SU-DHL-6 (cell line): Measurements from ENCODE around the gene UNC5A.

Experiments used
- H2AFZ ChIP-seq: fragments of 200-600 bp; sonication (generic); 2 replicates; pipeline ENCODE4 v1.6.1; 2014; ENCODE audit warnings: low read depth, mild to moderate bottlenecking, moderate library complexity, mixed read lengths, antibody characterized with exemption, low read length; ENCODE audit not compliant: severe bottlenecking
- H3F3A ChIP-seq: fragments of 200-600 bp; shearing (Covaris generic); 2 replicates; pipeline ENCODE4 v1.6.0; 2016; ENCODE audit warnings: antibody characterized with exemption, mild to moderate bottlenecking; ENCODE audit not compliant: insufficient read depth
- H3K27ac ChIP-seq: fragments of 200-600 bp; sonication (generic); 2 replicates; pipeline ENCODE4 v1.5.1; 2016; ENCODE audit warnings: low read depth, mild to moderate bottlenecking, low read length, moderate library complexity, mixed read lengths
- H3K27me3 ChIP-seq: fragments of 200-600 bp; sonication (generic), shearing (Covaris generic); 2 replicates; pipeline ENCODE4 v1.6.0; 2014; ENCODE audit warnings: mild to moderate bottlenecking, low read length
- H3K36me3 ChIP-seq: fragments of 200-600 bp; sonication (generic); 2 replicates; pipeline ENCODE4 v1.6.1; 2014; ENCODE audit warnings: mild to moderate bottlenecking, low read length, mixed read lengths
- H3K4me2 ChIP-seq: fragments of 300-600, 200-600 bp; shearing (Covaris generic), sonication (generic); 2 replicates; pipeline ENCODE4 v1.6.0; 2014; ENCODE audit warnings: low read length, low read depth, mild to moderate bottlenecking; ENCODE audit not compliant: poor library complexity, severe bottlenecking
- H3K4me3 ChIP-seq: fragments of 200-600 bp; sonication (generic); 2 replicates; pipeline ENCODE4 v1.5.1; 2014; ENCODE audit warnings: antibody characterized with exemption, low read length, mild to moderate bottlenecking, mixed read lengths; ENCODE audit not compliant: insufficient read depth, poor library complexity, severe bottlenecking
- H3K79me2 ChIP-seq: fragments of 200-600 bp; sonication (generic); 2 replicates; pipeline ENCODE4 v1.6.1; 2014; ENCODE audit warnings: mild to moderate bottlenecking, low read length, moderate library complexity; ENCODE audit not compliant: insufficient read depth
- H3K9ac ChIP-seq: fragments of 200-600 bp; sonication (generic); 2 replicates; pipeline ENCODE4 v1.7.0; 2014; ENCODE audit warnings: mild to moderate bottlenecking, low read length
- H3K9me2 ChIP-seq: fragments of 200-600 bp; sonication (generic); replicated peaks from 2 replicates; pipeline ENCODE4 v1.6.1; 2014; ENCODE audit warnings: low read length; ENCODE audit not compliant: insufficient read depth
- H3K9me3 ChIP-seq: fragments of 200-600 bp; sonication (generic); 2 replicates; pipeline ENCODE4 v1.6.1; 2014; ENCODE audit warnings: low read length, mixed read lengths; ENCODE audit not compliant: insufficient read depth
- H4K20me1 ChIP-seq: fragments of 200-600 bp; sonication (generic); 2 replicates; pipeline ENCODE4 v1.6.1; 2014; ENCODE audit warnings: low read depth, mild to moderate bottlenecking, antibody characterized with exemption, low read length, moderate library complexity, mixed read lengths
- CTCF ChIP-seq: fragments of 200-600 bp; sonication (generic); IDR thresholded peaks from one replicate; pipeline ENCODE4 v1.5.1; 2017; ENCODE audit warnings: antibody characterized with exemption, mild to moderate bottlenecking, low read length, moderate library complexity; ENCODE audit not compliant: insufficient read depth, poor library complexity, severe bottlenecking
- EZH2phosphoT487 ChIP-seq: fragments of 200-600 bp; sonication (generic), shearing (Covaris generic); conservative IDR thresholded peaks from 2 replicates; pipeline ENCODE4 v1.6.1; 2018; ENCODE audit warnings: mild to moderate bottlenecking, antibody characterized with exemption, low read length, moderate library complexity, mixed read lengths

Gene UNC5A

DNA sequence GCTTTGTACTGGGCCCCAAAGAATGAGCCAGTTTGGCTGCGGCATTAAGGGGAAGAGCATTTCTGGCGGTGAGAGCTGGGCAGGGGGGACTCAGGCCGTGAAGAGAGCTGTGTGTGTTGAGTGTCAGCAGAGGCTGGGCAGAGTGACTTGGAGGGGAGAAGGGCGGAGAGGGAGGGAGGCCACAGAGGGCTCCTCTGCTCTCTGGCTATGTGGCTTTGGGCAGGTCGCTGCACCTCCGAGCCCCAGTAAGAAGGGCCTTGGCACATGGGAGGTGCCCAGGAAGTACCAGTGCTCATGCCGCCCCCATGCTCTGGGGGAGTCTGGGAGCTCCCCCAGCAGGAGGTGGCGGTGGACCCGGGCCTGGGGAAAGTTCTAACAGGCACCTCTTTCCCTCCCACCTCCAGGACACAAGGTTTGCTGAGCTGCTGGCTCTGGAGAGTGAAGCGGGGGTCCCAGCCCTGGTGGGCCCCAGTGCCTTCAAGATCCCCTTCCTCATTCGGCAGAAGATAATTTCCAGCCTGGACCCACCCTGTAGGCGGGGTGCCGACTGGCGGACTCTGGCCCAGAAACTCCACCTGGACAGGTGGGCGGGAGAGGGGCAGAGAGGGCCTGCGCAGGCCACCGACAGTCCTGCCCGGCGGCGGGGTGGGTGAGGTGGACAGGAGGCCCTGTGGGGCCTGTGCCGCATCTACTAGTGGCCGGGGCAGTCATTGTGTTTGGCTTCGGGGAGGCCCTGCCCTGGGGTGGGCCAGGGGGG, 68.7 kb downstream of the UNC5A start:
- H3K9ac ChIP-seq: no peak overlapping the region
- no peaks in the 10 kb centered on the region for H3K9me3 ChIP-seq
- H3F3A ChIP-seq: no peaks in the 10 kb centered on the region
- H2AFZ ChIP-seq: no peak overlapping the region
- TF ChIP-seq CTCF (no peak), EZH2phosphoT487 (no peak)
- H3K27ac ChIP-seq: no peak overlapping the region
- no peaks in the 10 kb centered on the region for H4K20me1 ChIP-seq
- H3K36me3 ChIP-seq: no peaks in the 10 kb centered on the region
- no peaks in the 10 kb centered on the region for H3K27me3 ChIP-seq
- no peaks in the 10 kb centered on the region for H3K79me2 ChIP-seq
- H3K4me3 ChIP-seq: no peak overlapping the region
- no peaks in the 10 kb centered on the region for H3K9me2 ChIP-seq
- no peak overlapping the region for H3K4me2 ChIP-seq

DNA sequence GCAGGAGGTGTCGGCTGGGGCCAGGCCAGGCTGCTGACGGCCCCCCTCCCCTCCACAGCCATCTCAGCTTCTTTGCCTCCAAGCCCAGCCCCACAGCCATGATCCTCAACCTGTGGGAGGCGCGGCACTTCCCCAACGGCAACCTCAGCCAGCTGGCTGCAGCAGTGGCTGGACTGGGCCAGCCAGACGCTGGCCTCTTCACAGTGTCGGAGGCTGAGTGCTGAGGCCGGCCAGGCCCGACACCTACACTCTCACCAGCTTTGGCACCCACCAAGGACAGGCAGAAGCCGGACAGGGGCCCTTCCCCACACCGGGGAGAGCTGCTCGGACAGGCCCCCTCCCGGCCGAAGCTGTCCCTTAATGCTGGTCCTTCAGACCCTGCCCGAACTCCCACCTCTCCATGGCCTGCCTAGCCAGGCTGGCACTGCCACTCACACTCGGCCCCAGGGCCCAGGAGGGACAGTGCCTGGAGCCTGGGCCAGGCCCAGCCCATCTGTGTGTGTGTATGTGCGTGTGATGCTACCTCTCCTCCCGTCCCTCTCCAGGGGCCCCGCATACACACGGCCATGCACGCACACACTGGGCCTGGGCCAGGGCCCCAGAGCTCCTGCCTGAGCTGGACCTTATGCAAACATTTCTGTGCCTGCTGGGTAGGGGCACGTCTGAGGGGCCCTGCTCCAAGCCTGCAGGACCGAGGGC, 69.5 kb downstream of the UNC5A start:
- H3K9me2 ChIP-seq: no peaks in the 10 kb centered on the region
- H3K4me3 ChIP-seq: no peak overlapping the region
- no peaks in the 10 kb centered on the region for H3K9me3 ChIP-seq
- H3F3A ChIP-seq: no peaks in the 10 kb centered on the region
- H3K9ac ChIP-seq: no peak overlapping the region
- H4K20me1 ChIP-seq: no peaks in the 10 kb centered on the region
- no peaks in the 10 kb centered on the region for H3K27me3 ChIP-seq
- H3K27ac ChIP-seq: no peak overlapping the region
- no peak overlapping the region for H3K4me2 ChIP-seq
- H3K79me2 ChIP-seq: no peaks in the 10 kb centered on the region
- TF ChIP-seq EZH2phosphoT487 (no peak), CTCF (no peak)
- H3K36me3 ChIP-seq: no peaks in the 10 kb centered on the region
- H2AFZ ChIP-seq: no peak overlapping the region

GRCh38 chr5:176880366-176881020, 70.1 kb downstream of the UNC5A start:
- TF ChIP-seq EZH2phosphoT487 (no peak), CTCF (no peak)

More at GRCh38 chr5:176880366-176881020, 70.1 kb downstream of the UNC5A start:
- Histone ChIP-seq H3K36me3 (no peaks in the 10 kb centered on the region), H3K9me3 (no peaks in the 10 kb centered on the region), H3K79me2 (no peaks in the 10 kb centered on the region), H3K9me2 (no peaks in the 10 kb centered on the region), H3K4me2 (no peak overlapping the region), H3K9ac (no peak overlapping the region), H3K27ac (no peak overlapping the region), H3K4me3 (no peak overlapping the region), H3F3A (no peaks in the 10 kb centered on the region), H3K27me3 (no peaks in the 10 kb centered on the region), H4K20me1 (no peaks in the 10 kb centered on the region), H2AFZ (no peak overlapping the region)
